ENCODE measurements around the gene DENND4B. TPM values are rescaled to one million over a fixed set of nuclear protein-coding genes. Genes with fewer than 3 reads are reported as not detected.

The DENND4B gene
- total RNA-seq, 4 donors from 2014 or later = 28.9 to 63.7 (median 44.8) TPM

- intact Hi-C loops (cut with DNase I) = loop anchor here (5.0 kb wide), 1 partner anchor 100 kb away; no protein-coding TSS in a partner anchor
- Histone ChIP-seq H3K4me3 (replicated peaks in 1 of 3) (peak overlapping the region; percentile 27 to 96 (median 96)), H3K27me3 (no peaks in the 10 kb centered on the region), H3K36me3 (no peaks in the 10 kb centered on the region), H3K27ac (peak overlapping the region; percentile 91 to 92 (median 91)), H3K4me1 (peaks cover 17 to 32% of the 10 kb centered on the region in 2 donors), H3K9me3 (no peaks in the 10 kb centered on the region)
- peak; percentile 61 to 62 for DNase-seq
- no peak for TF ChIP-seq POLR2A (IDR thresholded peaks at IDR 0.05)
- peak in 1 of 6 experiments; percentile 13 for TF ChIP-seq CTCF (IDR thresholded peaks at IDR 0.05)
- WGBS, 2 donors = 0% methylated on average over 39 to 41 of the region's 86 CpGs
Observed at GRCh38 chr1:153922076-153922971, 24.2 kb downstream of the DENND4B start.

- H3K27me3 ChIP-seq = no peaks in the 10 kb centered on the region
- peaks cover 17 to 32% of the 10 kb centered on the region in 2 donors for H3K4me1 ChIP-seq
- H3K36me3 ChIP-seq = no peaks in the 10 kb centered on the region
- intact Hi-C loops (cut with DNase I) = loop anchor here (5.0 kb wide), 1 partner anchor 99 kb away; no protein-coding TSS in a partner anchor
- WGBS, 2 donors = 0 to 4% methylated on average over 10 of the region's 10 CpGs
- no peak for TF ChIP-seq CTCF (IDR thresholded peaks at IDR 0.05)
- TF ChIP-seq POLR2A (IDR thresholded peaks at IDR 0.05) = no peak
- peak overlapping the region in 2 of 3 donors; percentile 91 to 92 for H3K27ac ChIP-seq
- peak; percentile 25 to 44 for DNase-seq
- no peaks in the 10 kb centered on the region for H3K9me3 ChIP-seq
- peak overlapping the region; percentile 27 to 96 (median 96) for H3K4me3 ChIP-seq (replicated peaks in 1 of 3)
Observed at GRCh38 chr1:153921803-153922075, 24.8 kb downstream of the DENND4B start.

GRCh38 chr1:153921080-153921802, 25.3 kb downstream of the DENND4B start:
- Histone ChIP-seq H3K36me3 (no peaks in the 10 kb centered on the region), H3K9me3 (no peaks in the 10 kb centered on the region), H3K27me3 (no peaks in the 10 kb centered on the region), H3K27ac (peak overlapping the region in 1 of 3 donors; percentile 91), H3K4me1 (peaks cover 17 to 32% of the 10 kb centered on the region in 2 donors), H3K4me3 (replicated peaks in 1 of 3) (peak overlapping the region in 2 of 3 donors; percentile 96)
- DNase-seq = no peak
- TF ChIP-seq POLR2A (IDR thresholded peaks at IDR 0.05) (no peak), CTCF (IDR thresholded peaks at IDR 0.05) (no peak)
- WGBS, 2 donors = 30 to 36% methylated on average over 3 of the region's 3 CpGs
- intact Hi-C loops (cut with DNase I) = loop anchor here (5.0 kb wide), 1 partner anchor 99 kb away; no protein-coding TSS in a partner anchor

GRCh38 chr1:153919876-153920852, 26.4 kb downstream of the DENND4B start:
- TF ChIP-seq CTCF (IDR thresholded peaks at IDR 0.05) (peak in 2 of 6 experiments; percentile 10 to 35), POLR2A (IDR thresholded peaks at IDR 0.05) (no peak)
- H3K27me3 ChIP-seq = no peaks in the 10 kb centered on the region
- WGBS, 2 donors = 55 to 56% methylated on average over 4 of the region's 4 CpGs
- no peak overlapping the region for H3K4me3 ChIP-seq (replicated peaks in 1 of 3)
- H3K4me1 ChIP-seq = peaks cover 17 to 32% of the 10 kb centered on the region in 2 donors
- H3K36me3 ChIP-seq = no peaks in the 10 kb centered on the region
- peak in 1 of 2 donors; percentile 8 for DNase-seq
- intact Hi-C loops (cut with DNase I) = loop anchor here (5.0 kb wide), 1 partner anchor 98 kb away; no protein-coding TSS in a partner anchor
- no peak overlapping the region for H3K27ac ChIP-seq
- no peaks in the 10 kb centered on the region for H3K9me3 ChIP-seq

Measured in thyroid gland (tissue), 4 donors.